B cell (primary cell): Measurements from ENCODE around the gene FUBP3.

Experiments used
- CTCF ChIP-seq: fragments of 200-600 bp; IDR thresholded peaks from one replicate; pipeline ENCODE4 v1.8.0; 2022; ENCODE audit warnings: antibody characterized with exemption, mild to moderate bottlenecking
- EZH2 ChIP-seq: IDR thresholded peaks from 2 replicates; pipeline ENCODE4 v1.6.1; 2012; ENCODE audit warnings: borderline replicate concordance, low read depth, mild to moderate bottlenecking, moderate library complexity, low read length; ENCODE audit not compliant: insufficient read depth, poor library complexity, severe bottlenecking

- TF ChIP-seq CTCF (no peak), EZH2 (no peak)
These were observed 2.4 kb downstream of the FUBP3 start for GRCh38 chr9:130581766-130582165.
